HCT116 (cell line): ENCODE measurements around the gene SAA2.

Source experiments
- EZH2 ChIP-seq: fragments of 200-600 bp; sonication (generic); IDR thresholded peaks from 2 replicates; pipeline ENCODE4 v1.6.1; 2017; ENCODE audit warnings: antibody characterized with exemption, mixed run types
- EZH2phosphoT487 ChIP-seq: fragments of 200-600 bp; IDR thresholded peaks from 2 replicates; pipeline ENCODE4 v1.6.1; 2018; ENCODE audit warnings: antibody characterized with exemption, borderline replicate concordance
- FOSL1 ChIP-seq: IDR thresholded peaks from 2 replicates; pipeline ENCODE4 v1.6.1; 2012; ENCODE audit warnings: low read depth
- JUND ChIP-seq: IDR thresholded peaks from 2 replicates; pipeline ENCODE4 v1.6.1; 2012
- MAX ChIP-seq: IDR thresholded peaks from 2 replicates; pipeline ENCODE4 v1.6.1; 2012
- POLR2A ChIP-seq: IDR thresholded peaks from 2 replicates; pipeline ENCODE4 v1.7.0; 2011; ENCODE audit warnings: borderline replicate concordance; ENCODE audit not compliant: insufficient read depth, insufficient read length; ENCODE audit errors: extremely low read depth
- POLR2AphosphoS5 ChIP-seq: IDR thresholded peaks from 2 replicates; pipeline ENCODE4 v1.6.1; 2011; ENCODE audit warnings: mild to moderate bottlenecking, low read depth, low read length, moderate library complexity
- RAD21 ChIP-seq: IDR thresholded peaks from 2 replicates; pipeline ENCODE4 v1.6.1; 2012; ENCODE audit warnings: low read depth, mild to moderate bottlenecking
- SIN3A ChIP-seq: IDR thresholded peaks from 2 replicates; pipeline ENCODE4 v1.6.1; 2012; ENCODE audit warnings: low read depth
- SP1 ChIP-seq: IDR thresholded peaks from 2 replicates; pipeline ENCODE4 v1.6.1; 2012; ENCODE audit warnings: low read depth
- YY1 ChIP-seq: IDR thresholded peaks from 2 replicates; pipeline ENCODE4 v1.6.1; 2011; ENCODE audit warnings: low read length, low read depth, moderate library complexity, mild to moderate bottlenecking; ENCODE audit not compliant: insufficient replicate concordance; ENCODE audit errors: extremely low read depth
- TF ChIP-seq, protein P1 (sequence below): IDR thresholded peaks from 2 replicates; pipeline ENCODE4 v1.6.1; 2012; ENCODE audit warnings: low read depth
- TF ChIP-seq, protein P2 (sequence below), 3 experiments: fragments of 200-600 bp in 1 of 3; sonication (generic) in 1 of 3; IDR thresholded peaks in 2 of 3; conservative IDR thresholded peaks in 1 of 3; 2 replicates each; pipeline ENCODE4 v1.5.1; 2012 to 2017; ENCODE audit warnings: low read depth in 2 of 3, low read length in 2 of 3, antibody characterized with exemption in 1 of 3, borderline replicate concordance in 1 of 3, control low read depth in 1 of 3, mild to moderate bottlenecking in 1 of 3, mixed read lengths in 1 of 3, mixed run types in 1 of 3, moderate library complexity in 1 of 3; ENCODE audit not compliant: insufficient read depth in 1 of 3
- TF ChIP-seq, protein P3 (sequence below): IDR thresholded peaks from 2 replicates; pipeline ENCODE4 v1.6.1; 2012

DNA sequence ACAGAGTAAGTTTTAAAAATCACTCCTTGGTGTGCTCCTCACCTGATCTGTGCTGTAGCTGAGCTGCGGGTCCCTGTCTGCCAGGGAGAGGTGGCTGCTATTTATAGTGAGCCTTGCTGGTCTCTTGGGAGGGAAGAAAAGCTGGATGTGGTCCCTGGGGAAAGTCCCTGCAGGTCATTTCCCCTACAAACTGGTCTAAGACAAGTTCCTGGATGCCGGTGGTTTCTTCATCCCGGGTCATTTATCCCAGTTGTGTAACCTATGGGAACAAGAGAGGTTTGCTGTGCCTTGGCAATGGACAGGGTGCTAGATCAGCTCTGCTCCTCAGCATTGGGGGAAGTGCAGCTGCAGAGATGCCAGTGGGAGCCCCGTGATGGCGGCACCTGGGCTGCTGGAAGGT, at the start of gene SAA2:
- TF ChIP-seq, protein P1, sequence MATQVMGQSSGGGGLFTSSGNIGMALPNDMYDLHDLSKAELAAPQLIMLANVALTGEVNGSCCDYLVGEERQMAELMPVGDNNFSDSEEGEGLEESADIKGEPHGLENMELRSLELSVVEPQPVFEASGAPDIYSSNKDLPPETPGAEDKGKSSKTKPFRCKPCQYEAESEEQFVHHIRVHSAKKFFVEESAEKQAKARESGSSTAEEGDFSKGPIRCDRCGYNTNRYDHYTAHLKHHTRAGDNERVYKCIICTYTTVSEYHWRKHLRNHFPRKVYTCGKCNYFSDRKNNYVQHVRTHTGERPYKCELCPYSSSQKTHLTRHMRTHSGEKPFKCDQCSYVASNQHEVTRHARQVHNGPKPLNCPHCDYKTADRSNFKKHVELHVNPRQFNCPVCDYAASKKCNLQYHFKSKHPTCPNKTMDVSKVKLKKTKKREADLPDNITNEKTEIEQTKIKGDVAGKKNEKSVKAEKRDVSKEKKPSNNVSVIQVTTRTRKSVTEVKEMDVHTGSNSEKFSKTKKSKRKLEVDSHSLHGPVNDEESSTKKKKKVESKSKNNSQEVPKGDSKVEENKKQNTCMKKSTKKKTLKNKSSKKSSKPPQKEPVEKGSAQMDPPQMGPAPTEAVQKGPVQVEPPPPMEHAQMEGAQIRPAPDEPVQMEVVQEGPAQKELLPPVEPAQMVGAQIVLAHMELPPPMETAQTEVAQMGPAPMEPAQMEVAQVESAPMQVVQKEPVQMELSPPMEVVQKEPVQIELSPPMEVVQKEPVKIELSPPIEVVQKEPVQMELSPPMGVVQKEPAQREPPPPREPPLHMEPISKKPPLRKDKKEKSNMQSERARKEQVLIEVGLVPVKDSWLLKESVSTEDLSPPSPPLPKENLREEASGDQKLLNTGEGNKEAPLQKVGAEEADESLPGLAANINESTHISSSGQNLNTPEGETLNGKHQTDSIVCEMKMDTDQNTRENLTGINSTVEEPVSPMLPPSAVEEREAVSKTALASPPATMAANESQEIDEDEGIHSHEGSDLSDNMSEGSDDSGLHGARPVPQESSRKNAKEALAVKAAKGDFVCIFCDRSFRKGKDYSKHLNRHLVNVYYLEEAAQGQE = no peak
- TF ChIP-seq POLR2A = no peak
- TF ChIP-seq EZH2 = no peak
- TF ChIP-seq, protein P2, sequence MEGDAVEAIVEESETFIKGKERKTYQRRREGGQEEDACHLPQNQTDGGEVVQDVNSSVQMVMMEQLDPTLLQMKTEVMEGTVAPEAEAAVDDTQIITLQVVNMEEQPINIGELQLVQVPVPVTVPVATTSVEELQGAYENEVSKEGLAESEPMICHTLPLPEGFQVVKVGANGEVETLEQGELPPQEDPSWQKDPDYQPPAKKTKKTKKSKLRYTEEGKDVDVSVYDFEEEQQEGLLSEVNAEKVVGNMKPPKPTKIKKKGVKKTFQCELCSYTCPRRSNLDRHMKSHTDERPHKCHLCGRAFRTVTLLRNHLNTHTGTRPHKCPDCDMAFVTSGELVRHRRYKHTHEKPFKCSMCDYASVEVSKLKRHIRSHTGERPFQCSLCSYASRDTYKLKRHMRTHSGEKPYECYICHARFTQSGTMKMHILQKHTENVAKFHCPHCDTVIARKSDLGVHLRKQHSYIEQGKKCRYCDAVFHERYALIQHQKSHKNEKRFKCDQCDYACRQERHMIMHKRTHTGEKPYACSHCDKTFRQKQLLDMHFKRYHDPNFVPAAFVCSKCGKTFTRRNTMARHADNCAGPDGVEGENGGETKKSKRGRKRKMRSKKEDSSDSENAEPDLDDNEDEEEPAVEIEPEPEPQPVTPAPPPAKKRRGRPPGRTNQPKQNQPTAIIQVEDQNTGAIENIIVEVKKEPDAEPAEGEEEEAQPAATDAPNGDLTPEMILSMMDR (IDR thresholded peaks at IDR 0.05 in 2 of 3, conservative IDR thresholded peaks at IDR 0.05 in 1 of 3; ENCODE audit: borderline replicate concordance in 1 of 3, insufficient read depth in 1 of 3, low read depth in 2 of 3, low read length in 2 of 3) = no peak
- TF ChIP-seq, protein P3, sequence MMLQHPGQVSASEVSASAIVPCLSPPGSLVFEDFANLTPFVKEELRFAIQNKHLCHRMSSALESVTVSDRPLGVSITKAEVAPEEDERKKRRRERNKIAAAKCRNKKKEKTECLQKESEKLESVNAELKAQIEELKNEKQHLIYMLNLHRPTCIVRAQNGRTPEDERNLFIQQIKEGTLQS = no peak
- no peak for TF ChIP-seq SP1
- no peak for TF ChIP-seq SIN3A
- no peak for TF ChIP-seq JUND
- no peak for TF ChIP-seq EZH2phosphoT487
- TF ChIP-seq YY1 = no peak
- TF ChIP-seq MAX = no peak
- no peak for TF ChIP-seq RAD21
- TF ChIP-seq POLR2AphosphoS5 = no peak
- no peak for TF ChIP-seq FOSL1
